Measurements from ENCODE around the gene CFAP70.

DNA sequence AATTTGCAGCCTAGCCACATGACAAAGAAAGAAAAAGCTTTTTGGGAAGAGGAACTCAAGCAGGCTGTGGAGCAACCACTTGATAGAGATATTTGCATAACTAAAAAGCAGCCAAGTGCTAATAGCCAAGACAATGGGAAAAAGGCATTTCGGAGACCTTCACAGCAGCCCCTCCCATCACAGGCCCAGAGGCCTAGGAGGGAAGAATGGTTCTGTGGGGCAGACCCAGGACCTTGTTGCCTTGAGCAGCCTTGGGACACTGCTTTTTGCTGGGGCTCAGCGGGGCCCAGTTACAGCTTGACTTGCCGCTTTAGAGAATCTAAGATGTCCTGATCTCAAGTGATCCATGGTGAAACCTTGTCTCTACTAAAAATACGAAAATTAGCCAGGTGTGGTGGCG, 152.3 kb downstream of the CFAP70 start:
- TF ChIP-seq, protein P1, sequence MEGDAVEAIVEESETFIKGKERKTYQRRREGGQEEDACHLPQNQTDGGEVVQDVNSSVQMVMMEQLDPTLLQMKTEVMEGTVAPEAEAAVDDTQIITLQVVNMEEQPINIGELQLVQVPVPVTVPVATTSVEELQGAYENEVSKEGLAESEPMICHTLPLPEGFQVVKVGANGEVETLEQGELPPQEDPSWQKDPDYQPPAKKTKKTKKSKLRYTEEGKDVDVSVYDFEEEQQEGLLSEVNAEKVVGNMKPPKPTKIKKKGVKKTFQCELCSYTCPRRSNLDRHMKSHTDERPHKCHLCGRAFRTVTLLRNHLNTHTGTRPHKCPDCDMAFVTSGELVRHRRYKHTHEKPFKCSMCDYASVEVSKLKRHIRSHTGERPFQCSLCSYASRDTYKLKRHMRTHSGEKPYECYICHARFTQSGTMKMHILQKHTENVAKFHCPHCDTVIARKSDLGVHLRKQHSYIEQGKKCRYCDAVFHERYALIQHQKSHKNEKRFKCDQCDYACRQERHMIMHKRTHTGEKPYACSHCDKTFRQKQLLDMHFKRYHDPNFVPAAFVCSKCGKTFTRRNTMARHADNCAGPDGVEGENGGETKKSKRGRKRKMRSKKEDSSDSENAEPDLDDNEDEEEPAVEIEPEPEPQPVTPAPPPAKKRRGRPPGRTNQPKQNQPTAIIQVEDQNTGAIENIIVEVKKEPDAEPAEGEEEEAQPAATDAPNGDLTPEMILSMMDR (IDR thresholded peaks at IDR 0.05; ENCODE audit: poor library complexity, severe bottlenecking): no peak
- TF ChIP-seq, protein P2, sequence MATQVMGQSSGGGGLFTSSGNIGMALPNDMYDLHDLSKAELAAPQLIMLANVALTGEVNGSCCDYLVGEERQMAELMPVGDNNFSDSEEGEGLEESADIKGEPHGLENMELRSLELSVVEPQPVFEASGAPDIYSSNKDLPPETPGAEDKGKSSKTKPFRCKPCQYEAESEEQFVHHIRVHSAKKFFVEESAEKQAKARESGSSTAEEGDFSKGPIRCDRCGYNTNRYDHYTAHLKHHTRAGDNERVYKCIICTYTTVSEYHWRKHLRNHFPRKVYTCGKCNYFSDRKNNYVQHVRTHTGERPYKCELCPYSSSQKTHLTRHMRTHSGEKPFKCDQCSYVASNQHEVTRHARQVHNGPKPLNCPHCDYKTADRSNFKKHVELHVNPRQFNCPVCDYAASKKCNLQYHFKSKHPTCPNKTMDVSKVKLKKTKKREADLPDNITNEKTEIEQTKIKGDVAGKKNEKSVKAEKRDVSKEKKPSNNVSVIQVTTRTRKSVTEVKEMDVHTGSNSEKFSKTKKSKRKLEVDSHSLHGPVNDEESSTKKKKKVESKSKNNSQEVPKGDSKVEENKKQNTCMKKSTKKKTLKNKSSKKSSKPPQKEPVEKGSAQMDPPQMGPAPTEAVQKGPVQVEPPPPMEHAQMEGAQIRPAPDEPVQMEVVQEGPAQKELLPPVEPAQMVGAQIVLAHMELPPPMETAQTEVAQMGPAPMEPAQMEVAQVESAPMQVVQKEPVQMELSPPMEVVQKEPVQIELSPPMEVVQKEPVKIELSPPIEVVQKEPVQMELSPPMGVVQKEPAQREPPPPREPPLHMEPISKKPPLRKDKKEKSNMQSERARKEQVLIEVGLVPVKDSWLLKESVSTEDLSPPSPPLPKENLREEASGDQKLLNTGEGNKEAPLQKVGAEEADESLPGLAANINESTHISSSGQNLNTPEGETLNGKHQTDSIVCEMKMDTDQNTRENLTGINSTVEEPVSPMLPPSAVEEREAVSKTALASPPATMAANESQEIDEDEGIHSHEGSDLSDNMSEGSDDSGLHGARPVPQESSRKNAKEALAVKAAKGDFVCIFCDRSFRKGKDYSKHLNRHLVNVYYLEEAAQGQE (IDR thresholded peaks at IDR 0.05; ENCODE audit: borderline replicate concordance): no peak
- no peak for TF ChIP-seq EP300 (conservative IDR thresholded peaks at IDR 0.05; ENCODE audit: poor library complexity, severe bottlenecking)
- TF ChIP-seq RAD21 (conservative IDR thresholded peaks at IDR 0.05): no peak

Measured in neural cell (in vitro differentiated cells).